Right ventricle myocardium superior (tissue), 1 donor: ENCODE measurements around the gene LIPG. TPM values are rescaled to one million over a fixed set of nuclear protein-coding genes. Genes with fewer than 3 reads are reported as not detected.
"Not testable (repeated sequence)": the region's sequence is repeated elsewhere in the genome, so short reads cannot be mapped to it uniquely, and the experiment has no call there.

Source experiments
- ATAC-seq: fragments of 200-7000 bp; cut with Tn5 transposase; one replicate; pipeline ENCODE4 v1.9.1; 2020; ENCODE audit warnings: mild to moderate bottlenecking; ENCODE audit not compliant: poor library complexity
- DNase-seq: peaks from one replicate; pipeline ENCODE4 v3.0.0-alpha.2; 2020
- intact Hi-C: fragments of 100-400 bp; cut with DNase I; formaldehyde crosslinking; loops from one replicate; pipeline ENCODE4 v1.11.2; 2022
- total RNA-seq: library from RNA; stranded (reverse); fragmentation: NEBNext Ultra II Directional; extraction: Animal tissue kit (Norgen Biotek cat#: 25700); gene quantifications from one replicate; pipeline ENCODE4 v1.2.1, GENCODE V29; 2021
- donor health status: DM: no; HTN: yes; CAD: no; lungs with severe emphysema.

LIPG gene
- total RNA-seq, 1 donor from 2014 or later: 0.19 TPM

DNA sequence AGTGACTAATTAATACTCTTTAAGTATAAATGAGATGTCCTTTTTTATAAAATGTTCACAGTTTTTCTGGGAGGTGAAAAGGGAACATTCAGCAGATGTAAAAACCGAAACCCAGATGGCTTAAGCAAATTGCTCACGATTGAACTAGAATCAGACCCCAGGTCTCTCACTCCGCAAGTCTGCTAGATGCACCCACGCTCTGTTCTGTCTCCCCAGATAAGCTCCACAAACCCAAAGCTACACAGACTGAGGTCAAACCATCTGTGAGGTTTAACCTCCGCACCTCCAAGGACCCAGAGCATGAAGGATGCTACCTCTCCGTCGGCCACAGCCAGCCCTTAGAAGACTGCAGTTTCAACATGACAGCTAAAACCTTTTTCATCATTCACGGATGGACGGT lies 3.2 kb downstream of the LIPG start:
- ATAC-seq (no peak), DNase-seq (no peak)
- intact Hi-C loops: loop anchor here (10.0 kb wide), 1 partner anchor 230 kb away; no protein-coding TSS in a partner anchor

DNA sequence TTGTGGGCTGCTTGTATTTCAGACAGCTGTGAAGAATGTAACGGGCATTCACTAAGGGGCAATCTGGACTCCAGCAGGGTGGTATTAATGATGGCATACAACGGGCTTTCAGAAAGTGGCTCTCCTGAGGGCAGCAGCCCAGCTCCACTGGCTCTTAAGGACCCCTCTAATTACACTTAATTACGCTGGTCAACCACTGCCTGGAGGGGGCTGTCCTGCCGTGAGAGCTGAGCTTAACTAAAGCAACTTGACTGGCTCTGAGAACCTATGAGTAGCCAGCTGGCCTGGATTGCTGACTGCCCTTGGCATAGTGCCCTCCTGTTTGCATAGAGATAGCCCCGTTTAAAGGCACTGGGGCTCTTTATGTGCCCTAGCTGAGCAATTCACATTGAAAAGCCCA lies 3.8 kb downstream of the LIPG start:
- intact Hi-C loops: loop anchor here (10.0 kb wide), 1 partner anchor 229 kb away; no protein-coding TSS in a partner anchor
- peak; percentile 65 for DNase-seq
- peak; percentile 74 for ATAC-seq

DNA sequence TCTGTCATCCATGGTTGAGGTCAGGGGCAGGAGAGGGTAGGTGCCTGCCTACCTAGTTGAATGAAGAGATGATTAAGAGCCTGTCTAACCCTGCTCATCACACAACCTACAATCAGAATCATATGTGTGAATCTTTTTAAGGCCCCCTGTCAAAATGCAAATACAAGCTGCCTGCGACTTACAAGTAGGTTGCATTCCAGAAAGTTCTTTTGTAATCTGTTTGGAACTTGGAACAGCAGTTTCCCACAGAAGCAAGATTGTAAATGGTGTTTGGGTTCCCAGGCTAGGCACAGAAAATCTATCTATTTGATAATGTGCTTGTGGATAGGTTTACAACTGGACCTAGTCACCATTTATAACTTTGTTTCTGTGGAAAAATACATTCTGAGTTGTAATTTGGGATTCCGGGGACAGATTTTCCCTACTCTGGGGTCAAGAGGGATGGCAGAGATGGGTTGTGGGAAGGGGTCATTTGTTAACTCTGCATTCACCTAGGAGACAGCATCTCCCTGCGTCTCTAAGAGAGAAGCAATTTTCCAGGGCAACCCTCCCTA lies 4.4 kb downstream of the LIPG start:
- DNase-seq (no peak), ATAC-seq (no peak)
- intact Hi-C loops: loop anchor here (10.0 kb wide), 1 partner anchor 229 kb away; no protein-coding TSS in a partner anchor

DNA sequence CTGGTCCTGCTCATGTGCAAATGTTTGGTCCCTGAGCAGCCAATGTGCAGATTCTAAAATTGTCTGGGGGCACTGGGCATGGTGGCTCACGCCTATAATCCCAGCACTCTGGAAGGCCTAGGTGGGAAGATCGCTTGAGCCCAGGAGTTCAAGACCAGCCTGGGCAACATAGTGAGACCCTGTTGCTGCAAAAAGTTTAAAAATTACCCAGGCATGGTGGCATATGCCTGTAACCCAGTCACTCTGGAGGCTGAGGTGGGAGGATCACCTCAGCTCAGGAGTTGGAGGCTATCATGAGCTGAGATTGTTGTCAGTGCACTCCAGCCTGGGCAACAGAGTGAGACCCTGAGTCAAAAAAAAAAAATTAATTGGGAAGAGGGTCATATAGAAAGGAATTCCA lies 5.1 kb downstream of the LIPG start:
- DNase-seq (no peak), ATAC-seq (no peak)
- intact Hi-C loops: loop anchor here (10.0 kb wide), 1 partner anchor 228 kb away; no protein-coding TSS in a partner anchor

DNA sequence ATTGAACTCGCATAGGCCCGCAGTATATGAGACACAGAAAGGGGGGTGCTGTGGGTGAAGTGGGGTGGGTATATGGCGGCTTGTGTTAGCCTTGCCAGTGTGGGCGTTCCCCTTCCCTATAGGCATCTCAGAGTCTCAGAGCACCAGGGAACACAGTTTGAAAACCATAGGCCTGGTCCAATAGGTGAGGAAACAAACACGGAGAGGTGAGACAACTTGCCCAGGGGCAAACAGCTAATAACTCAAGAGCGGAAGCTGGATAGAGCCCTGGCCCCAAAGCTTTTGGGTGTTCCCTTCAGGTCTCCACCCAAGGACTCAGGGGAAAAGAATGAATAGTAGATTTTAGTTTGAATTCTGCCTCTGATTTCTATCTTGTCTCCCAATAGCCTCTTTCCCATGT lies 7.9 kb downstream of the LIPG start:
- ATAC-seq (no peak), DNase-seq (no peak)
- intact Hi-C loops: loop anchor here (10.0 kb wide), 1 partner anchor 225 kb away; no protein-coding TSS in a partner anchor

DNA sequence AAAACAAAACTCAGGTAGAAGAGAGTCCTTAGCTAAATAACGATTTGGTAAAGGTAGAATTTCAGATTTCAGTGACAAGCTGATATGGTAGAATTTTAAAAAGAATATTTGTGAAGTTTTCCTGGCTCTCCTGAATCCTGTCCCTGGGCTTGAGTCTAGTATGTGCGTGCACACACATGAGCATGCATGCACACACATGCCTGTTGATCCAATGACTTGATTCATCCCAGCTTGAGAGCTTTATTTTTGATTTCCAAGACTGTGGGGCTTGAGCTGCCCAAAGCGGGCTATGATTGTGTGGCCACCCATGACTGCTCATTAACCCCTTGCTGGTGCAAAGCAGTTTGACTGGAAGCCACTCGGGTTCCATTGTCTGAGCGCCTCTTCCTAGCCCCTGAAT lies 9.0 kb downstream of the LIPG start:
- no peak for DNase-seq
- ATAC-seq: no peak
- intact Hi-C loops: no loop called here

DNA sequence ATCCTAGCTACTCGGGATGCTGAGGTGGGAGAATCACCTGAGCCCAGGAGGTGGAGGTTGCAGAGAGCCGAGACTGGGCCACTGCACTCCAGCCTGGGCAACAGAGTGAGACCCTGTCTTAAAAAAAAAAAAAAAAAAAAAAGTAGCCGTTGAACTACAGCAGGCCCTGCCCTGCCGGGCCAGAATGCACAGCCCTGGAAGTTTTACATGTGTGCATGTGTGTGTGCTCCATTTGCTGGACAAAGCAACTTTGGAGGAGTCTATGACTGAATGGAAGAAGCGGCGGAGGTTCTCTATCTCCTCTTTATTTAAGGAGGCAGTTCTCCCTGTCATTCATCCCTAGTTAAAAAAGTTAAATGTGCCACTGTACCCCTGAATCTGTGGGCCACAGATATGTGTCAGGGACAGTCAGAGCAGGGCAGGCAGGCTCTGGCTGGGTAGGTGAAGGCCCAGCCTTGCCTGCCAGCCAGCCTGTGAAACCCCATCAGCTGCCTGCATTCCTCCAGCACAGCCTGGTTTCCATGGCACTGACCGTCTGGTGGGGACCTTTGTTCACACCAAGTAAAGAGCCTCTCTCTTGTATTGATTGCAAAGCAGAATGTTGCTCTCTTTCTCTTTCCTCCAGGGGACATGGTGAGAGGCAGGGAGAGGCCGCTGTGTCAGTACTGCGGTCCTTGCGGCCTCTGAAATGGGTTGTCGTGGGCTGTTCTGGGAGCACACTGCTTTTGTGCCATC lies 10.9 kb downstream of the LIPG start:
- ATAC-seq: no peak
- DNase-seq: no peak
- intact Hi-C loops: no loop called here

DNA sequence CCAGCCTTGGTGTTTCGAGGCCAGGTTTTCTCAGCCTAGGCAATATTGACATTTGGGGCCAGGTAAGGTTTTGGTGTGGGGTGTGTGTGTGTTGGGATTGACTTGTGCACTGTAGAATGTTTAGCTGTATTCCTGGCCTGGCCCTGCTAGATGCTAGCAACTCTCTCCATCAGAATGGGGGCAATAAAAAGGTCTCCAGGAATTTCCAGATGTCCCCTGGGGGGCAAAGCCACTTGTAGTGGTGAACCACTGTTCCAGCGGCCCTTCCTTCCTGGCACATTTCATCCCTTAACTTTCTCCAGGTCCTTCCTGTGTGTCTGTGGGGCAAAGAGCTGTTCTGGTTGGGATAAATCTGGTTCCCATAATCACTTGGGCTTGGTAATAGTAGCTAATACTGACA lies 12.0 kb downstream of the LIPG start:
- intact Hi-C loops: no loop called here
- DNase-seq (no peak), ATAC-seq (no peak)

DNA sequence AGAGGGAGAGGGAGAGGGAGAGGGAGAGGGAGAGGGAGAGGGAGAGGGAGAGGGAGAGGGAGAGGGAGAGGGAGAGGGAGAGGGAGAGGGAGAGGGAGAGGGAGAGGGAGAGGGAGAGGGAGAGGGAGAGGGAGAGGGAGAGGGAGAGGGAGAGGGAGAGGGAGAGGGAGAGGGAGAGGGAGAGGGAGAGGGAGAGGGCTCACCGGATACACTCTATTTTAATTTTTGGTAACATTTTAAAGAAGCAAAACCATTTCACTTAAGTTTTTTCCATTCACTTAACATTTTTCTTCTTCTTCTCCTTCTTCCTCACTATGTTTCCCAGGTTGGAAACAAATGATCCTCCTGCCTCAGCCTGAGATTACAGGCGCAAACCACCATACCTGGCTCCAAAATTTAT lies 17.2 kb downstream of the LIPG start:
- ATAC-seq, DNase-seq, intact Hi-C loops: not testable (repeated sequence)

DNA sequence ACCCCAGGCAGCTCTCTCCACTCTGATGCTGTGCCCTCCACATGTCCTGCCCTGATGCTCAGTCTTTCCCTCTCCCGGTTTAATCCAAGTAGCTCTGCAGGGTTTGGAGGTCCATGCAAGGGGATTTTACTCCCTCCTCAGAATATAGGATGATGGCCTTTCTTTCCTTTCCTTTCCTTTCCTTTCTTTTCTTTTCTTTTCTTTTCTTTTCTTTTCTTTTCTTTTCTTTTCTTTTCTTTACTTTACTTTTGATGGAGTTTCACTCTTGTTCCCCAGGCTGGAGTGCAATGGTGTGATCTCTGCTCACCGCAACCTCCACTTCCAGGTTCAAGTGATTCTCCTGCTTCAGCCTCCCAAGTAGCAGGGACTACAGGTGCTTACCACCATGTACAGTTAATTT lies 17.7 kb downstream of the LIPG start:
- intact Hi-C loops, ATAC-seq, DNase-seq: not testable (repeated sequence)

DNA sequence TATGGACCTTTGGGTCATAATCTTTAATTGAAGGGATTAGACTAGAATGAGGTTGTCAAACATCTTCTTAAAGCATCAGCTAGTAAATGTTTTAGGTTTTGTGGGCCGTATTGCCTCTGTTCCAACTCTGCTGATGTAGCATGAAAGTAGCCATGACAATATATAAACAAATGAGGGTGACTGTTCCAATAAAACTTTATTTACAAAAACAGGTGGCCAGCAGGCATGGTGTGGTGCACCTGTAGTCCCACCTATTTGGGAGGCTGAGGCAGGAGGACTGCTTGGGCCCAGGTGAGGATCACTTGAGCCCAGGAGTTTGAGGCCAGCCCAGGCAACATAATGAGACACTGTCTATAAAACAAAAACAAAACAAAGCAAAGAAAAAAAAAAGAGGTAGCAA lies 18.4 kb downstream of the LIPG start:
- ATAC-seq: no peak
- intact Hi-C loops: no loop called here
- DNase-seq: no peak

DNA sequence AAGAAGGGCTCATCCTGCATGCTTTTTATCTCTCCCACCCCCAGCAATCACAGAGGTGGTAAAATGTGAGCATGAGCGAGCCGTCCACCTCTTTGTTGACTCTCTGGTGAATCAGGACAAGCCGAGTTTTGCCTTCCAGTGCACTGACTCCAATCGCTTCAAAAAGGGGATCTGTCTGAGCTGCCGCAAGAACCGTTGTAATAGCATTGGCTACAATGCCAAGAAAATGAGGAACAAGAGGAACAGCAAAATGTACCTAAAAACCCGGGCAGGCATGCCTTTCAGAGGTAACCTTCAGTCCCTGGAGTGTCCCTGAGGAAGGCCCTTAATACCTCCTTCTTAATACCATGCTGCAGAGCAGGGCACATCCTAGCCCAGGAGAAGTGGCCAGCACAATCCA lies 19.5 kb downstream of the LIPG start:
- DNase-seq (no peak), ATAC-seq (no peak)
- intact Hi-C loops: no loop called here

DNA sequence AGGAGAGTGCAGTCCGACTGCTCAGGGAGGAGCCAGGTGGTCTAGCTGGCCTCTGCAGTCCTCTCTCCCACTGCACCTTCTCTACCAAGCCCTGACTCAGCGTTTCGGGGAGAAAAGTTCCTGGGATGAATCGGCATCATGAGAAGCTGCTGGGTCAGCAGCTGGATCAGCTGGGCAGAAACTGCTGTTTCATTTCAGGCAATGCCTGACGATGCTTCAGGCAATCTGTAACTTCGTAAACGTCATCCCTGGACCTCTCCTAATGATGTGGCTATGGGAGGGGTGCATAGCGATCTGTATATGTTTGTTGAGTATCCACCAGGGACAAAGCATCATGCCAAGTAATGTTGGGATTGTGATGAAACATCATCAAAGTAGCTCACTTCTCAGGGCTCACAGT lies 20.7 kb downstream of the LIPG start:
- DNase-seq (no peak), ATAC-seq (no peak)
- intact Hi-C loops: no loop called here

DNA sequence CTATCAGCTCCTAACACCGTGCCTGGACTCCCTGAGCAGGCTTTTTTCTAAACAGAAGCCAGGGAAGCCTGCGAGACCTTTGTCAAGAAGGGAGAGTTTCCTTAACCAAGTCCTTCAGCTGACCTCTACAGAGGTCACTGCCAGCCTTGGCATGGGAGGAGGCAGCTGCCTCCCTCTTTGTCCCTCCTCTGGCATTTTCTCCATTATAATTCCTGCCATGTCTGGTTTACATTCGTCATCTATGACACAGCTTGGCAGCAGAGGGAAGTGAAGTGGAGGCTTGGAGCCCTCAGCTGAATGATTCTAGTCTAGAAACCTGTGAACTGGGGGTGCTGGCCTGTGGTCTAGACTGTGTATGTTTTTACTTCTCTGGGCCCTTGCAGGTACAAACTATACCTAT lies 22.5 kb downstream of the LIPG start:
- intact Hi-C loops: no loop called here
- DNase-seq (no peak), ATAC-seq (no peak)

DNA sequence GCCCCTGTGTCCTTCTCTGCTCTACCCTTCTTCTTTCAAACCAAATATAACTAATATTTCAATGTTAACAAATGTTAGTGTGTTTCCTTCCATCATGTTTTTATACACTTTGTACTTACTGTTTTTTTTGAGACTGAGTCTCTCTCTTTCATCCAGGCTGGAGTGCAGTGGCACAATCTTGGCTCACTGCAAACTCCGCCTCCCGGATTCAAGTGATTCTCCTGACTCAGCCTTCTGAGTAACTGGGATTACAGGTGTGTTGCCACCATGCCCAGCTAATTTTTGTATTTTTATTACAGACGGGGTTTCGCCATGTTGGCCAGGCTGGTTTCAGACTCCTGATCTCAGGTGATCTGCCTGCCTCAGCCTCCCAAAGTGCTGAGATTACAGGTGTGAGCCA lies 23.1 kb downstream of the LIPG start:
- ATAC-seq, DNase-seq, intact Hi-C loops: not testable (repeated sequence)

DNA sequence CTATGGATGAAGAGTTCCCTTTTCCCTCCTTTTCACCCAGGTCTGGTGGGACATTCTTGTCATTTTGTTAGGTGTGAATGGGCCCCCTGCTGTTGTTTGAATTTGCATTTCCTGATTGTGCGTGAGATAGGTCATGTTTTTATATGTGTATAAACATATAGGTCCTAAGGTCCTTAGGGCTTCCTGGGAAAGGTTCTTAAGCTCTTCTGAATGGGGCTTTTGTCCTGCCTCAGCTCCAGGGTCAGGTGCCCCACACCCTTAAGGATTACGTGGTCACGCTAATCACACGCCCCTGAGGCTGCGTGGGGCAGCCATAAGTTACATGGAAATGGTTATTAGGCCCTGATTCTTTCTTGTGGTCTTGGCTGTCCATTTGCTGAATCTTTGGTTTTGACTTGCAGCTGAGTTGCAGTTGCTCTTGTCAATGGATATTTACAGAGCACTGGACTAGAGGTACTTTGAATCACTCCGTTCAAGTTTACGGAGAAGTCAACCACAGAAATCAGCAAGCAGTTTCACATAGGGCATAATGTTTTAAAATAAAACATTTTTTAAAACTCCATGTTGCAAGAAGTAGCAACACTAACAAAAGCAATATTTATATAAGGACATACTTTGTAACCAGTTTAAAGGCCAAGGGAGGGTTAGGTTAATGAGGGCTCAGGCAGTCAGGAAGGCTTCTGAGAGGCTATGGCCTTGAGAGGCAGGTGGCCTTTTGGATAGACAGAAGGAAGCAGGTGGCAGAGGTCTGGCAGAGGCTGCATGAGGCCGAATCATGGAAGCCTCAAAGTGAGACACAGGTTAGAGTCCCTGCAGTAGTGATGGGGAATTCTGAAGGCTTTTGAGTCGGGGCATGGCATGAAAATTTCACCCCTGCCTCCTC lies 24.2 kb downstream of the LIPG start:
- intact Hi-C loops: no loop called here
- DNase-seq: no peak
- no peak for ATAC-seq

DNA sequence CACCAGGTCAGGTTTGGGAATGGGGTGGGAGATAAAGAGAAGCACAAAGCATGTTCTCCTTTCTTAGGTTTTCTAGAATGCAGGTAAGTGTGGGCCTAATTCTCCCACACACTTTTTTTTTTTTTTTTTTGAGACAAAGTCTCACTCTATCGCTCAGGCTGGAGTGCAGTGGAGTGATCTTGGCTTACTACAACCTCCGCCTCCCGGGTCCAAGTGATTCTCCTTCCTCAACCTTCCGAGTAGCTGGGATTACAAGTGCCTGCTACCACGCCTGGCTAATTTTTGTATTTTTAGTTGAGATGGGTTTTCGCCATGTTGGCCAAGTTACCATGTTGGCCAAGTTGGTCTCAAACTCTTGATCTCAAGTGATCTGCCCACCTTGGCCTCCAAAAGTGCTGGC lies 26.3 kb downstream of the LIPG start:
- intact Hi-C loops: no loop called here
- DNase-seq (no peak), ATAC-seq (no peak)

DNA sequence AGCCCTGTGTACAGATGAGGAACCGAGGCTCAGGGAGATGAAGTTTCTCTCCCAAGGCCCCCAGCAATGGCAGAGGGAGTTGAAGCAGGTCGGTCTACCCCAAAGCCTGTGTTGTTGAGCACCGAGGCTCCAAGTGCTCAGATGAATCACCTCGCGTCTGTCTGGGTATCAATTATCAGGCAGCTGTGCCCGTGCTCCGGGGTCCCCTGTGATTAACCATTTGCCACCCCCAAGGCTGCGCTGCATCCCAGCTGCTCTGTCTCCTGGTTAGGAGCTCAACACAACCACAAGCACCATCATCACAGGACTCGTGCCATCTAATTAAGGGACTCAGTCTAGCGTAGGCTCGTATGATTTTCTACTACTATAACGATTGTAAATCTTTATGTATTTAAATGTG lies 27.1 kb downstream of the LIPG start:
- DNase-seq: no peak
- ATAC-seq: no peak
- intact Hi-C loops: no loop called here

DNA sequence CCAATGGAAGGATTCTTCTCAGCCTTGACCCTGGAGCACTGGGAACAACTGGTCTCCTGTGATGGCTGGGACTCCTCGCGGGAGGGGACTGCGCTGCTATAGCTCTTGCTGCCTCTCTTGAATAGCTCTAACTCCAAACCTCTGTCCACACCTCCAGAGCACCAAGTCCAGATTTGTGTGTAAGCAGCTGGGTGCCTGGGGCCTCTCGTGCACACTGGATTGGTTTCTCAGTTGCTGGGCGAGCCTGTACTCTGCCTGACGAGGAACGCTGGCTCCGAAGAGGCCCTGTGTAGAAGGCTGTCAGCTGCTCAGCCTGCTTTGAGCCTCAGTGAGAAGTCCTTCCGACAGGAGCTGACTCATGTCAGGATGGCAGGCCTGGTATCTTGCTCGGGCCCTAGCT lies 28.8 kb downstream of the LIPG start:
- intact Hi-C loops: no loop called here
- ATAC-seq: no peak
- DNase-seq: no peak

DNA sequence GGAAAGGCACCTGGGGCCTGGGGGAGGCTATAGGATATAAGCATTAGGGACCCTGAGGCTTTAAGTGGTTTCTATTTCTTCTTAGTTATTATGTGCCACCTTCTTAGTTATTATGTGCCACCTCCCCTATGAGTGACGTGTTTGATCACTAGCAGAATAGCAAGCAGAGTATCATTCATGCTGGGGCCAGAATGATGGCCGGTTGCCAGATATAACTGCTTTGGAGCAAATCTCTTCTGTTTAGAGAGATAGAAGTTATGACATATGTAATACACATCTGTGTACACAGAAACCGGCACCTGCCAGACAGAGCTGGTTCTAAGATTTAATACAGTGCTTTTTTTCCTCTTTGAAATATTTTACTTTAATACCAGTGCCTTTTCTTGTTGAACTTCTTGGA lies 29.4 kb downstream of the LIPG start:
- intact Hi-C loops: no loop called here
- DNase-seq: no peak
- ATAC-seq: no peak
